OCI-M1 (cell line): ENCODE data around the gene UTF1.
"Not testable (repeated sequence)": the region's sequence is repeated elsewhere in the genome, so short reads cannot be mapped to it uniquely, and the experiment has no call there.

Experiments
- DNase-seq: peaks from one replicate; lab custom pipeline; 2025; lab: John Stamatoyannopoulos, UW

The UTF1 gene

GRCh38 chr10:133209641-133210040, 20.4 kb upstream of the UTF1 start:
- DNase-seq: no peak

GRCh38 chr10:133210398-133211140, 19.4 kb upstream of the UTF1 start:
- no peak for DNase-seq

GRCh38 chr10:133211141-133211830, 18.7 kb upstream of the UTF1 start:
- no peak for DNase-seq

GRCh38 chr10:133211959-133212852, 17.8 kb upstream of the UTF1 start:
- DNase-seq: no peak

- DNase-seq: no peak
These were observed 17.0 kb upstream of the UTF1 start for GRCh38 chr10:133212853-133213494.

GRCh38 chr10:133213641-133214467, 16.2 kb upstream of the UTF1 start:
- DNase-seq: no peak

- no peak for DNase-seq
These were observed 15.3 kb upstream of the UTF1 start for GRCh38 chr10:133214468-133215410.

GRCh38 chr10:133215586-133215985, 14.4 kb upstream of the UTF1 start:
- DNase-seq: no peak

GRCh38 chr10:133216776-133217175, 13.2 kb upstream of the UTF1 start:
- DNase-seq: no peak

GRCh38 chr10:133217800-133218589, 12.0 kb upstream of the UTF1 start:
- DNase-seq: no peak

- DNase-seq: no peak
These were observed 11.1 kb upstream of the UTF1 start for GRCh38 chr10:133218891-133219290.

- no peak for DNase-seq
These were observed 10.2 kb upstream of the UTF1 start for GRCh38 chr10:133219782-133220181.

GRCh38 chr10:133221331-133221730, 8.7 kb upstream of the UTF1 start:
- DNase-seq: no peak

GRCh38 chr10:133221756-133222155, 8.3 kb upstream of the UTF1 start:
- DNase-seq: not testable (repeated sequence)

- no peak for DNase-seq
These were observed 5.9 kb upstream of the UTF1 start for GRCh38 chr10:133224076-133224475.

- peak; percentile 94 for DNase-seq
These were observed 5.2 kb upstream of the UTF1 start for GRCh38 chr10:133224756-133225372.

GRCh38 chr10:133225707-133226191, 4.3 kb upstream of the UTF1 start:
- peak; percentile 37 for DNase-seq

GRCh38 chr10:133226251-133226808, 3.7 kb upstream of the UTF1 start:
- DNase-seq: no peak
